K562 (cell line): Measurements from ENCODE around the gene BAG1. TPM values are rescaled to one million over a fixed set of nuclear protein-coding genes. Genes with fewer than 3 reads are reported as not detected.

Experiments
- ESRRA ChIP-seq: fragments of 450-650 bp; IDR thresholded peaks from 2 replicates; pipeline ENCODE4 v1.6.1; 2014; ENCODE audit warnings: low read depth, mild to moderate bottlenecking, moderate library complexity, borderline replicate concordance
- GTF2F1 ChIP-seq: IDR thresholded peaks from 2 replicates; pipeline ENCODE4 v1.6.1; 2011; ENCODE audit warnings: low read depth, low read length, improper control_type of control experiment
- LEF1 ChIP-seq: fragments of 450-650 bp; IDR thresholded peaks from 2 replicates; pipeline ENCODE4 v1.6.1; 2016; ENCODE audit warnings: mild to moderate bottlenecking
- NCOR1 ChIP-seq: fragments of 450-650 bp; IDR thresholded peaks from 2 replicates; pipeline ENCODE4 v1.6.1; 2016; ENCODE audit warnings: mild to moderate bottlenecking, moderate library complexity
- PURB ChIP-seq: sonication (generic); formaldehyde crosslinking; IDR thresholded peaks from 2 replicates; pipeline ENCODE4 v1.9.0; 2021; ENCODE audit warnings: low read depth, mild to moderate bottlenecking, missing genetic modification reagents
- TOE1 ChIP-seq, 2 experiments: fragments of 450-650 bp in 1 of 2; sonication (generic) in 1 of 2; formaldehyde crosslinking in 1 of 2; IDR thresholded peaks; 2 replicates each; pipeline versions ENCODE4 v1.7.1 to v1.8.0; 2016 to 2022; ENCODE audit warnings: borderline replicate concordance in 2 of 2, mild to moderate bottlenecking in 2 of 2, antibody characterized with exemption in 1 of 2, inconsistent platforms in 1 of 2, low read depth in 1 of 2, missing genetic modification reagents in 1 of 2, moderate library complexity in 1 of 2
- polyA plus RNA-seq, 8 experiments: library from polyadenylated mRNA; depleted of rRNA in 4 of 8; stranded (reverse) in 5 of 8; unstranded in 3 of 8; fragments of >200 nt; fragmentation: Nextera tagmentation in 2 of 8; fragmentation: Illumina TruSeq in 1 of 8; extraction: Ambion mirVana in 2 of 8; extraction: Trizol in 1 of 8; gene quantifications; 2 replicates each; pipeline versions ENCODE4 v1.2.1 to v1.2.3, GENCODE V29; 2011 to 2014; ENCODE audit warnings: inconsistent platforms in 1 of 8, missing spikeins in 1 of 8
- total RNA-seq, 7 experiments: library from RNA; depleted of rRNA in 6 of 7; stranded (reverse); fragments of >200 nt in 6 of 7; fragmentation: Illumina TruSeq in 2 of 7; extraction: Trizol in 2 of 7; gene quantifications; 2 replicates each; pipeline versions ENCODE4 v1.2.1 to v1.2.3, GENCODE V29; 2011 to 2021; ENCODE audit warnings: low replicate concordance in 1 of 7
- TF ChIP-seq, protein P1 (sequence below): fragments of 450-650 bp; IDR thresholded peaks from 2 replicates; pipeline ENCODE4 v1.6.1; 2017; ENCODE audit warnings: antibody characterized with exemption
- TF ChIP-seq, protein P2 (sequence below): fragments of 200-400 bp; formaldehyde crosslinking; IDR thresholded peaks from 2 replicates; pipeline ENCODE4 v1.6.1; 2017; ENCODE audit warnings: mild to moderate bottlenecking, low read depth, low read length, moderate library complexity

BAG1 gene
- total and polyA plus RNA-seq, 9 of the 15 experiments (the other 6 are each of a cell fraction or from before 2014, with no cell fraction given): 9.7 to 106 (median 56.9) TPM

DNA sequence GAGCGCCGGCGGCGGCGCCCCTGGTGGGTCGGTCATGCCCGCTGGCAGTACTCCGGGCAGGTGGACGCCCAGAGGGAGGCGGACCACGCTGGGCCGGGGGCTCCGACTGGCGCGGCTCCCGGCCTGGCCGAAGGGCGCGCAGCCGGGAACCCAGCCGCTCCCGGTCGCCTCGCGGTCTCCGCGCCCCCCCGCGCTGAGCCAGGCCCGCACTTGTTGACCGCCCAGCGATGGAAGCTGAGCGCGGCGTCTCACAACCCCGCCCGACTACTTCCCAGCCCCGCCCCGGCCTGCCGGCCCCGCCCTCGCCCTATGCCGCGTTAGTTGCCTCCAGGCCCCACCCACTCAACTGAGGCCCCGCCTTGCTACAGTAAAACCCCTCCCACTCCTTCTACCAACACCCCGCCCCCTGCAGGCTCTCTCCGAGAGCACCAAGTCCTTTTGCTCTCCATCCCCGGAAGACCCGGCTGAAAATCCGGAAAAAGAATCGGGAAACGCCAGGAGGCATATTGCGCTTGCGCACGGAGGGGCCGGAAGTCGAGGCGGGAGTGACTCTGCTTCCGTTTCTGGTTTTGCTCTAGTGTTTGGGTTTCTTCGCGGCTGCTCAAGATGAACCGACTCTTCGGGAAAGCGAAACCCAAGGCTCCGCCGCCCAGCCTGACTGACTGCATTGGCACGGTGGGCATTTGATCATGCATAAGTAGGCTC, at the start of gene BAG1, which contains the start of gene CHMP5 (continued):
- TF ChIP-seq PURB (CRISPR knock-in tag) (no peak), GTF2F1 (no peak), NCOR1 (no peak), LEF1 (no peak), TOE1 (IDR thresholded peaks at IDR 0.05; ENCODE audit: borderline replicate concordance) (no peak), TOE1 (CRISPR knock-in tag; IDR thresholded peaks at IDR 0.05; ENCODE audit: borderline replicate concordance, low read depth) (no peak), ESRRA (no peak; the same call in 1 of the 2 replicates)
- TF ChIP-seq, protein P1, sequence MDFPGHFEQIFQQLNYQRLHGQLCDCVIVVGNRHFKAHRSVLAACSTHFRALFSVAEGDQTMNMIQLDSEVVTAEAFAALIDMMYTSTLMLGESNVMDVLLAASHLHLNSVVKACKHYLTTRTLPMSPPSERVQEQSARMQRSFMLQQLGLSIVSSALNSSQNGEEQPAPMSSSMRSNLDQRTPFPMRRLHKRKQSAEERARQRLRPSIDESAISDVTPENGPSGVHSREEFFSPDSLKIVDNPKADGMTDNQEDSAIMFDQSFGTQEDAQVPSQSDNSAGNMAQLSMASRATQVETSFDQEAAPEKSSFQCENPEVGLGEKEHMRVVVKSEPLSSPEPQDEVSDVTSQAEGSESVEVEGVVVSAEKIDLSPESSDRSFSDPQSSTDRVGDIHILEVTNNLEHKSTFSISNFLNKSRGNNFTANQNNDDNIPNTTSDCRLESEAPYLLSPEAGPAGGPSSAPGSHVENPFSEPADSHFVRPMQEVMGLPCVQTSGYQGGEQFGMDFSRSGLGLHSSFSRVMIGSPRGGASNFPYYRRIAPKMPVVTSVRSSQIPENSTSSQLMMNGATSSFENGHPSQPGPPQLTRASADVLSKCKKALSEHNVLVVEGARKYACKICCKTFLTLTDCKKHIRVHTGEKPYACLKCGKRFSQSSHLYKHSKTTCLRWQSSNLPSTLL: no peak
- TF ChIP-seq, protein P2, sequence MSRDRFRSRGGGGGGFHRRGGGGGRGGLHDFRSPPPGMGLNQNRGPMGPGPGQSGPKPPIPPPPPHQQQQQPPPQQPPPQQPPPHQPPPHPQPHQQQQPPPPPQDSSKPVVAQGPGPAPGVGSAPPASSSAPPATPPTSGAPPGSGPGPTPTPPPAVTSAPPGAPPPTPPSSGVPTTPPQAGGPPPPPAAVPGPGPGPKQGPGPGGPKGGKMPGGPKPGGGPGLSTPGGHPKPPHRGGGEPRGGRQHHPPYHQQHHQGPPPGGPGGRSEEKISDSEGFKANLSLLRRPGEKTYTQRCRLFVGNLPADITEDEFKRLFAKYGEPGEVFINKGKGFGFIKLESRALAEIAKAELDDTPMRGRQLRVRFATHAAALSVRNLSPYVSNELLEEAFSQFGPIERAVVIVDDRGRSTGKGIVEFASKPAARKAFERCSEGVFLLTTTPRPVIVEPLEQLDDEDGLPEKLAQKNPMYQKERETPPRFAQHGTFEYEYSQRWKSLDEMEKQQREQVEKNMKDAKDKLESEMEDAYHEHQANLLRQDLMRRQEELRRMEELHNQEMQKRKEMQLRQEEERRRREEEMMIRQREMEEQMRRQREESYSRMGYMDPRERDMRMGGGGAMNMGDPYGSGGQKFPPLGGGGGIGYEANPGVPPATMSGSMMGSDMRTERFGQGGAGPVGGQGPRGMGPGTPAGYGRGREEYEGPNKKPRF: no peak
